Naive B cell (primary cell): ENCODE results near the gene NBEAL2. TPM values are rescaled to one million over a fixed set of nuclear protein-coding genes. Genes with fewer than 3 reads are reported as not detected.
A peak's percentile ranks its signal among the peaks of the same experiment; 100 is the strongest.

Experiments
- ATAC-seq, 2 donors: fragments of 150-1000 bp; cut with Tn5 transposase; 2 replicates each; pipeline ENCODE4 v1.10.0; 2021; ENCODE audit warnings: low read depth in 2 of 2, mild to moderate bottlenecking in 2 of 2, moderate library complexity in 2 of 2
- DNase-seq: peaks from one replicate; pipeline ENCODE4 v3.0.0; 2022
- H3K27ac Mint-ChIP-seq, 6 donors: one replicate each; pipeline ENCODE4 v1.8.0; 2020 to 2022; ENCODE audit warnings: mild to moderate bottlenecking in 6 of 6, mixed read lengths in 6 of 6, moderate library complexity in 5 of 6, inconsistent platforms in 2 of 6
- H3K27me3 Mint-ChIP-seq, 3 donors: one replicate each; pipeline ENCODE4 v1.8.0; 2021 to 2022; ENCODE audit warnings: mixed read lengths in 3 of 3, mild to moderate bottlenecking in 1 of 3
- H3K36me3 Mint-ChIP-seq, 2 donors: one replicate each; pipeline ENCODE4 v1.8.0; 2020 to 2022; ENCODE audit warnings: mixed read lengths in 2 of 2, inconsistent platforms in 1 of 2, mild to moderate bottlenecking in 1 of 2
- H3K4me1 Mint-ChIP-seq, 3 donors: one replicate each; pipeline ENCODE4 v1.8.0; 2020 to 2022; ENCODE audit warnings: mixed read lengths in 3 of 3, inconsistent platforms in 1 of 3, mild to moderate bottlenecking in 1 of 3, moderate library complexity in 1 of 3
- H3K4me3 Mint-ChIP-seq, 8 donors: one replicate each; pipeline ENCODE4 v1.8.0; 2020 to 2022; ENCODE audit warnings: mild to moderate bottlenecking in 8 of 8, mixed read lengths in 8 of 8, moderate library complexity in 8 of 8, inconsistent platforms in 2 of 8
- H3K9me3 Mint-ChIP-seq, 7 donors: one replicate each; pipeline ENCODE4 v1.8.0; 2020 to 2022; ENCODE audit warnings: mixed read lengths in 7 of 7, mild to moderate bottlenecking in 5 of 7, inconsistent platforms in 2 of 7, moderate library complexity in 1 of 7
- polyA plus RNA-seq, 6 donors: library from polyadenylated mRNA; unstranded; fragments of 300-500 nt; fragmentation: Illumina TruSeq; gene quantifications; one replicate each; pipeline ENCODE4 v1.2.3, GENCODE V29; 2021; ENCODE audit warnings: low read depth in 6 of 6

NBEAL2 gene
- polyA plus RNA-seq, 6 donors from 2014 or later, result 0.34 to 2.2 (median 1.5) TPM; not detected in 1

DNA sequence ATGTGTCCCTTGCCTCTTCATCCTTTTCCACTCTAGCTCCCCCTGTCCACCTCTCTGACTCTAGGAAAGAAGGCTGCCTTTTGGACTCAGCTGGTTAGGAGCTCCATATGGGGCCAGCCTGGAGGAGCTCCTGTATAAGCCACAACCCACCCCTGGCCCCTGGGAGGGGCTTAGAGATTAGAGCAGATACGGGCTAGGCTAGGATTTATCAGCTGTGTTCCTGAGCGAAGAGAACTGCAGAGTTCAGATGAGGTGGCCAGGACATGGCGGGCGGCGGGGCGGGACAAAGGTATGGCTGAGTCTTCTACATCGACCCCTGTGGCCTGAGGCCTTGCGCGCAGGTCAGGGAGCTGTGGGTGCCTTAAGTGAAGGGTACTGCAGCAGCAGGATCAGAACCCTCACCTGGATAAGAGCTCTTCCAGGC lies 7.9 kb downstream of the NBEAL2 start:
- no peaks in the 10 kb centered on the region for H3K36me3 Mint-ChIP-seq
- ATAC-seq (no peak), DNase-seq (no peak)
- peak overlapping the region in 5 of 6 donors; percentile 32 to 85 (median 39) for H3K27ac Mint-ChIP-seq
- peak overlapping the region; percentile 44 to 89 (median 74) for H3K4me3 Mint-ChIP-seq
- no peaks in the 10 kb centered on the region for H3K9me3 Mint-ChIP-seq
- H3K27me3 Mint-ChIP-seq, result no peaks in the 10 kb centered on the region
- peaks cover 59 to 65% (median 62%) of the 10 kb centered on the region in 3 donors for H3K4me1 Mint-ChIP-seq

DNA sequence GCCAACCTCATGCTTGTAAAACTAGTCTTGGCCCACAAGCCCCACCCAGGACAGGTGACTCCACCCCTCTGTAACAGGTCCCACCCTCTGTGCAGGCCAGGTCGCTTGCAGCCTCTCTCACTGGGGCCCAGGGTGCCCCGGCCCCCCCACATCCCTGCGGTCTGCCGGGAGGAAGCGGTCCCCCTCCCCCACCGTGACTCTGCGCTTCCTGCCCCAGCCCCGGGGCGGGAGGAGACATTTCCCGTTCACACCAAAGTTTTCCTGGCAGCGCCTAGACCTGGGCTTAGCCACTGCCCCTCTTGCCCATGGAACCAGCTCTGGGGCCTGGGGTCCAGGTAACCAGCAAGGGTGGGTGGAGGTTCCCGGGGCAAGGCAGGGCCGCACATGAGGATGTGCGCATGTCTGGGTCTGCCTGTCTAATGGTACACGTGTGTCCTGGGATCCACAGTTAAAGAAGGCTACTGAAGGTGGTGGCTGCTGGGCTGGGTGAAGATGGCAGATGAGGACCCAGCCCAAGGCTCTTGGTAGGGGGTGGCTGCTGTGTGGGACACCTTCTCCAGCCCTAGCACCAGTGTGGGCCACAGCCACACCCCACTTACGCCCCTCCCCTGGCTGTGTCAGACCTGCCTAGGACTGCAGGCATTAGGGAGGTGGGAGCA lies 8.4 kb downstream of the NBEAL2 start:
- DNase-seq (peak; percentile 69), ATAC-seq (peak; percentile 93 to 94)
- peak overlapping the region in 4 of 6 donors; percentile 39 to 84 (median 62) for H3K27ac Mint-ChIP-seq
- H3K4me3 Mint-ChIP-seq, result peak overlapping the region; percentile 44 to 89 (median 74)
- no peaks in the 10 kb centered on the region for H3K27me3 Mint-ChIP-seq
- H3K36me3 Mint-ChIP-seq, result no peaks in the 10 kb centered on the region
- no peaks in the 10 kb centered on the region for H3K9me3 Mint-ChIP-seq
- H3K4me1 Mint-ChIP-seq, result peaks cover 58 to 60% (median 59%) of the 10 kb centered on the region in 3 donors

DNA sequence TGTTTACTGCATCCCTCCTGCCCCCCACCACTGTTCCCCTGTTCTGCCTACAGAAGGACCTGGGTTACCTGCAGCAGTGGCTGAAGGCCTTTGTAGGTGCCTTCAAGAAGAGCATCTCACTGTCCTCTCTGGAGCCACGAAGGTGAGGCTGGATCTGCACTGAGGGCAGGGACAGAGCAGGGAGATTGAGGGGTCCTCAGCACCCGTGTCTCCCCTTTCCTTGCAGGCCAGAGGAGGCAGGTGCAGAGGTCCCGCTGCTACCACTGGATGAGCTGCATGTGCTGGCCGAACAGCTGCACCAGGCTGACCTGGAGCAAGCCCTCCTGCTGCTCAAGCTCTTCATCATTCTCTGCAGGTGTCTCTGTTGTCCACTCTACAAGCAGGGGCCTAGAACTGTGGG lies 9.2 kb downstream of the NBEAL2 start:
- peak overlapping the region in 2 of 6 donors; percentile 29 to 84 for H3K27ac Mint-ChIP-seq
- ATAC-seq (no peak), DNase-seq (no peak)
- H3K36me3 Mint-ChIP-seq, result no peaks in the 10 kb centered on the region
- H3K4me1 Mint-ChIP-seq, result peaks cover 58 to 59% (median 58%) of the 10 kb centered on the region in 3 donors
- peak overlapping the region in 4 of 8 donors; percentile 5 to 71 (median 40) for H3K4me3 Mint-ChIP-seq
- no peaks in the 10 kb centered on the region for H3K27me3 Mint-ChIP-seq
- no peaks in the 10 kb centered on the region for H3K9me3 Mint-ChIP-seq

DNA sequence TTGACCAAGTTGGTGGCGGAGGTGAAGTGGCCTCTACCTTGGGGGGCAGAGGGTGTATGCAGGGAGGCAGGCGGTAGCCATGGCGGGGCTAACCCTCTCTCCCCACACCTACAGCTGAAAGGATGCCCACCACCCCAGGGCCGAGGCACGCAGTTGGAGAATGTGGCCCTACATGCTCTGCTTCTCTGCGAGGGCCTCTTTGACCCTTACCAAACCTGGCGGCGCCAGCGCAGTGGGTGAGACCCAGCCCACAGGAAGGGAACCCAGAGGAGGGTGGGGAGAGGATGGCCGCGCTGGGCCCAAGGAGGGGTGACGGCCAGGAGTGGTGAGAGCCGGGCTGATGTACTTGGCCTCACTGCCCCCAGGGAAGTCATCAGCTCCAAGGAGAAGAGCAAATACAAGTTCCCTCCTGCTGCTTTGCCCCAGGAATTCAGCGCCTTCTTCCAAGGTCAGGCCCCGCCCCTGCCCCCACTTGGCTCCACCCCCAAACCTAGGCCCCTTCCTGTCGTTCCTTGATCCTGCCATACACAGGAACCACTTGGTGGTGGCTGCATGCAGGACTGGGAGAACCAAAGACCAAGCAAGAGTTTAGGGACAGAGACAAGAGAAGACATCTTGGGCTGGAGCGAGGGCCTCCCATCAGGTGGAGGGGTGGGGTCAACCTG lies 9.8 kb downstream of the NBEAL2 start:
- peaks cover 55 to 58% (median 57%) of the 10 kb centered on the region in 3 donors for H3K4me1 Mint-ChIP-seq
- no peaks in the 10 kb centered on the region for H3K36me3 Mint-ChIP-seq
- H3K9me3 Mint-ChIP-seq, result no peaks in the 10 kb centered on the region
- DNase-seq (no peak), ATAC-seq (no peak)
- no peak overlapping the region for H3K4me3 Mint-ChIP-seq
- no peaks in the 10 kb centered on the region for H3K27me3 Mint-ChIP-seq
- peak overlapping the region in 2 of 6 donors; percentile 19 to 88 for H3K27ac Mint-ChIP-seq

DNA sequence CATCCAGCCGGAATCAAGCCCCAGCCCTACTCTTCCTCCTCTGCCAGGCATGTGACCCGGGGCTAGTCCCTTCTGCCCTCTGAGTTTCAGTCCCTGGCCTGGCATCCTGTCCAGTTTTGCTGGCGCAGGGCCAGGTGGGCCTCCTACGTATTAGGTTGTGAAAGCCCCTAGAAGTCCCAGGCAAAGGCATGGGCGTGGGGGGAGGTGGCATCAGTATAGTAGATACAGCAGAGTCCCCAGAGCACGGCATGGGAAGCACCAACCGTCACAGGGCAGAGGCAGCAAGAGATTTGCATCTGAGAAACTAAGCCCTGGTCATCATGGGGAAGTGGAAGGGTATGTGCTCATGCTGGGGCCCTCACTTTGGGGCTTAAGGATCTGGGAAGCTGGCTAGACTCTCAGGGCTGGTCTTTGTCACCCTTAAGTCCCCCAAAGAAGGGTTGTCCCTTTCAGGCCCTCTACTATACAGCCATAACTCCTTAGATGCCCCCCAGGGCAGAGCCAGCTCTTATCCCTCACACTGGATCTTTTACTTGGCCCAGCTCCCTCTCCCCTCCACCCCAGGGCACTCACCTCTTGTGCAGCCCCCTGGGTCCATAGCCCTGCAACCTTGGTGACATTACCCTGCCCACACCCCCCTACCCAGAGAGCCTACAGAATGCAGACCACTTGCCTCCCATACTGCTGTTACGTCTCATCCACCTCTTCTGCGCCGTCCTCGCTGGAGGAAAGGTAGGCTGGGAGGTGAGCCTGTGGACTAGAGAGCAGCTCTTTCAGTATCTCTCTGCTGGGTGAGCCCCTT lies 11.3 kb downstream of the NBEAL2 start:
- Mint-ChIP-seq H3K4me1 (peaks cover 42 to 46% (median 45%) of the 10 kb centered on the region in 3 donors), H3K9me3 (no peaks in the 10 kb centered on the region), H3K27ac (peak overlapping the region in 4 of 6 donors; percentile 30 to 88 (median 60)), H3K27me3 (no peaks in the 10 kb centered on the region), H3K36me3 (no peaks in the 10 kb centered on the region), H3K4me3 (no peak overlapping the region)
- no peak for DNase-seq
- peak in 1 of 2 donors; percentile 40 for ATAC-seq

DNA sequence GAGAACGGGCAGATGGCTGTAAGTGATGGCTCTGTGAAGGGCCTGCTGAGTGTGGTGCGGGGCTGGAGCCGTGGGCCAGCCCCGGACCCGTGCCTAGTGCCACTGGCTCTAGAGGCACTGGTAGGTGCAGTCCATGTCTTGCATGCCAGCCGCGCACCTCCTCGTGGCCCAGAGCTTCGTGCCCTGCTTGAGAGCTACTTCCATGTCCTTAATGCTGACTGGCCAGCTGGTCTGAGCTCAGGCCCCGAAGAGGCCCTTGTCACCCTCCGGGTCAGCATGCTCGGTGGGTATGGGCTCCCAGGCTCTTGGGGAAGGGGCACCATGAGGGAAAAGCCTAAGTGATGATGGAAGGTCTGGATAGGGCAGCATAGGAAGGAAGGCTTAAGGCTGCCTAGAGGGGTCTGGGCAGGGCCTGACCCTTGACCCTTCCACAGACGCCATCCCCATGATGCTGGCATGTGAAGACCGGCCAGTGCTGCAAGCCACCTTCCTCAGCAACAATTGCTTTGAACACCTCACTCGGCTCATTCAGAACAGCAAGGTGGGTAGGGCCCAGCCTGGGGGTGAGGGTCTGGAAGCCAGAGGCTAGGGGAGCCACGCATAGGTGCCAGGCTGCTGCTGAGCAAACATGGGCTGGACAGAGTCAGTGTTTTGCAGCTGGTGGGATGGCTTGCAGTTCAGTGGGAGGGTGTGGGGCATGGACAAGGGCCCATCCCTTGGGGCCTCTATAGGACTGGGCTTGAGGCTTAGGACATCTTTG lies 12.1 kb downstream of the NBEAL2 start:
- H3K4me3 Mint-ChIP-seq, result no peak overlapping the region
- H3K27me3 Mint-ChIP-seq, result no peaks in the 10 kb centered on the region
- ATAC-seq, result no peak
- no peaks in the 10 kb centered on the region for H3K9me3 Mint-ChIP-seq
- no peaks in the 10 kb centered on the region for H3K36me3 Mint-ChIP-seq
- H3K27ac Mint-ChIP-seq, result peak overlapping the region in 1 of 6 donors; percentile 69
- peaks cover 35 to 38% (median 36%) of the 10 kb centered on the region in 3 donors for H3K4me1 Mint-ChIP-seq
- DNase-seq, result no peak

DNA sequence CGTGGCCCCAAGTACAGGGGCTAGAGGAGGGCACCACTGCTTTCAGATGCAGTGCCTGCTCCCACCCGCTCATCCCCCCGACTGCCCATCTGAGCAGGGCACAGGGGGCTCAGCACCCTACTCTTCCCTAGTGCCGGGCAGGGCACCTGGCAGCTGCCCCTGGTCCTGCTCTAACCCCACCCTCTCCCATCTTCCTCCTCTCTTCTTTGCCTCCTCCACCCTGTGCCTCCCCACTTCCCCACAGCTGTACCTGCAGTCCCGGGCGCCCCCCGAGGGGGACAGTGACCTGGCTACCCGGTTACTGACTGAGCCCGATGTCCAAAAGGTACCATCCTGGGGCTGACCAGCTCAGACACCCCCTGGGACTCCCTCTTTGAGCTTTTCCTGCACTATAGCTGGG lies 12.8 kb downstream of the NBEAL2 start:
- no peak overlapping the region for H3K4me3 Mint-ChIP-seq
- no peaks in the 10 kb centered on the region for H3K36me3 Mint-ChIP-seq
- no peak for DNase-seq
- no peaks in the 10 kb centered on the region for H3K9me3 Mint-ChIP-seq
- ATAC-seq, result no peak
- peaks cover 33 to 36% (median 35%) of the 10 kb centered on the region in 3 donors for H3K4me1 Mint-ChIP-seq
- H3K27ac Mint-ChIP-seq, result no peak overlapping the region
- H3K27me3 Mint-ChIP-seq, result no peaks in the 10 kb centered on the region

DNA sequence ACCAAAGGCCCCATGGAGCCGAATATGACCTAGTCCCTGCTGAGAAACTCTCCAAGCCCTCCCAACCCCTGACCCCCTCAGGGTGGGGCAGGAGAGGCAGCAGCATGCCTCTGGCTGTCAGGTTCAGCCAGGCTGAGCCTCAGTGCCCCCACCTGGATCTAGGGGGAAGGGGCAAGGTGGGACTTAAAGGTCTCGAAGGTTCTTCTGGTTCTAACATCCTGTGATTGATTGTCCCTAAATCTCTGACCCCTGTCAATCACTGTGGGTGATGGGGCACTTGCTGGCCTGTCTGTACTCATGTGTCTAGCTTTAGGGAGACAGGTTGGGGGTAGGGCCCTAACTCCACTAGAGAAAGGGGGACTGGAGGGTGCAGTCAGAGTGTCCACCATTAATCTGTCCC lies 13.8 kb downstream of the NBEAL2 start:
- Mint-ChIP-seq H3K4me3 (no peak overlapping the region), H3K27ac (peak overlapping the region in 1 of 6 donors; percentile 23), H3K36me3 (no peaks in the 10 kb centered on the region), H3K27me3 (no peaks in the 10 kb centered on the region), H3K4me1 (peaks cover 28 to 35% (median 29%) of the 10 kb centered on the region in 3 donors), H3K9me3 (no peaks in the 10 kb centered on the region)
- ATAC-seq (no peak), DNase-seq (no peak)

DNA sequence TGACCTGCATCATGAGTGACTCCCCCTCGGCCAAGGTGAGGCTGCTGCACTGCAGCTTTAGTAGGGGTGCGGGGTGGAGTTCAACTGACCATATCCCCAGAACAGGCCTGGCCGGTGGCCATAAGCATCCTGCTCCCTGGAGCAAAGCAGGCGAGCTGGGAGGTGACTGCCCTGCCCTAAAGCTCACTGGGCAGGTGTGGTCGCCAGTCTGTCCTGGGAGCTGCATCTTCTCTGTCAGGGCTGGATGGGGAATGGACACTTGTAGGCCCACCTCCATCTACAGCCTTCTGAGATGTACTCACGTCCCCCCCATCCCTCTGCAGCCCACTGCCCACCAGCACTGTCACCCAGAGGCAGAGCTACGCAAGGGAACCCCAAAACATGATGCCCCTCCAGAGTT lies 14.5 kb downstream of the NBEAL2 start:
- no peaks in the 10 kb centered on the region for H3K36me3 Mint-ChIP-seq
- no peak for DNase-seq
- no peak for ATAC-seq
- no peaks in the 10 kb centered on the region for H3K27me3 Mint-ChIP-seq
- no peaks in the 10 kb centered on the region for H3K9me3 Mint-ChIP-seq
- H3K4me3 Mint-ChIP-seq, result no peak overlapping the region
- H3K27ac Mint-ChIP-seq, result peak overlapping the region in 2 of 6 donors; percentile 9 to 73
- H3K4me1 Mint-ChIP-seq, result peaks cover 22 to 33% (median 23%) of the 10 kb centered on the region in 3 donors

DNA sequence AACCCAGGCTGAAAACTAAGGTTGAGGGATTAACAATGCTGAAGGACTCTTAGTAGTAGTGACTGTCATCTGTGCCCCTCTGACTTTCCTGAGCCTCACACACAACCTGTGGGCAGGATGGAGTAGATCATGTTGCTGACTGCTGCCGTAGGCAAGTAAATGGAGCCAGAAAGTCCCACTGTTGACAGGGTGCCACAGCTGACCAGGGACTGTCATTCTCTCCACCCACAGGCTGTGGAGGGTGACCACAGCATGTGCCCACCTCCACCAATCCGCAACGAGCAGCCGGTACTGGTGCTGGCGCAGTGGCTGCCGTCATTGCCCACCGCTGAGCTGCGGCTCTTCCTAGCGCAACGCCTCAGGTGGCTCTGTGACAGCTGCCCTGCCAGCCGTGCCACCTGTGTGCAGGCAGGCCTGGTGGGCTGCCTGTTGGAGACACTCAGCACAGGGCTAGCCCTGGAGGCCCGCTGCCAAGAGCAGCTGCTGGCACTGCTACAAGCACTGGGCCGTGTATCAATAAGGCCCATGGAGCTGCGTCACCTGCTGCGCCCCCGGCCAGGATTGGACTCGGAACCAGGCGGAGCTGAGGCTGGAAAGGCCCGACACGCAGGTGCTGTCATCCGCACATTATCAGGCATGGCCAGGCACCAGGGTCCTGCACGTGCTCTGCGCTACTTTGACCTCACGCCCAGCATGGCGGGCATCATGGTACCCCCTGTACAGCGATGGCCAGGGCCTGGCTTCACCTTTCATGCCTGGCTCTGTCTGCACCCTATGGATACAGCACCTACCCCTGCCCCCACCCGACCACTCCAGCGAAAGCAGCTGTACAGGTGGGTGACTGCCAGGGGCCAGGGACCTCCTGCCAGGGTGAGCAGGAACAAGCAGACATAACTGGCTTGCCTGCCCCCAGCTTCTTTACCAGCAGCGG lies 15.6 kb downstream of the NBEAL2 start:
- peak overlapping the region in 1 of 6 donors; percentile 52 for H3K27ac Mint-ChIP-seq
- H3K9me3 Mint-ChIP-seq, result no peaks in the 10 kb centered on the region

DNA sequence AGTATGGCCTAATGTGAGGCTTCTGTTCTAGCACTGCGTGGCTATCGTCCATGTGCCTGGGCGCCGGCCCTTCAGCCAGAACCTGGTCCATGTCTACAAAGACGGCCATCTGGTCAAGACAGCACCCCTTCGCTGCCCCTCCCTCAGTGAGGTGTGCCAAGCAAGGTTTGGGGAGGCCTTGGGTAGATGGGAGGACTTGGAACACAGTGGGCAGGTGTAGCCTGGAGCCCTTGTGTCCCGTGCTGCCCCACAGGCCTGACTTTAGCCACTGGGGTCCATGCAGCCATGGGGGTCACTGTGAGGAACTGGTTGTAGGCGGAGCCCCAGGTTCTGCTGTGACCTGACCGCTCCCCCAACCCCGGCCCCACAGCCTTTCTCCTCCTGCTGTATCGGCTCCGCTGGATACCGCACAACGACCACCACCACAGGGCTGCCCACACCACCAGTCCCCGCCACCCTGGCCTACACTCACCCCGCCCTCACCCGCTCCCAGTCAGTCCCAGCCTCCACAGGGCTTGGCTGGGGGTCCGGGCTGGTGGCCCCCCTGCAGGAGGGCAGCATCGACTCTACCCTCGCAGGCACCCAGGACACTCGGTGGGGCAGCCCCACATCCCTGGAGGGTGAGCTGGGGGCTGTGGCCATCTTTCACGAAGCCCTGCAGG lies 16.6 kb downstream of the NBEAL2 start:
- Mint-ChIP-seq H3K4me1 (peaks cover 9 to 23% (median 10%) of the 10 kb centered on the region in 3 donors), H3K27me3 (no peaks in the 10 kb centered on the region), H3K36me3 (no peaks in the 10 kb centered on the region), H3K4me3 (no peak overlapping the region), H3K9me3 (no peaks in the 10 kb centered on the region), H3K27ac (no peak overlapping the region)
- DNase-seq (no peak), ATAC-seq (no peak)

More for the DNA sequence above, 15.6 kb downstream of the NBEAL2 start:
- no peaks in the 10 kb centered on the region for H3K27me3 Mint-ChIP-seq
- H3K4me3 Mint-ChIP-seq, result no peak overlapping the region
- ATAC-seq (no peak), DNase-seq (no peak)
- H3K36me3 Mint-ChIP-seq, result no peaks in the 10 kb centered on the region
- peaks cover 14 to 28% (median 17%) of the 10 kb centered on the region in 3 donors for H3K4me1 Mint-ChIP-seq
